Measurements from ENCODE around the gene A1BG. TPM values are rescaled to one million over a fixed set of nuclear protein-coding genes. Genes with fewer than 3 reads are reported as not detected.
"Not testable (repeated sequence)": the region's sequence is repeated elsewhere in the genome, so short reads cannot be mapped to it uniquely, and the experiment has no call there.

Gene A1BG
- total RNA-seq, 1 donor, result 1.3 TPM

DNA sequence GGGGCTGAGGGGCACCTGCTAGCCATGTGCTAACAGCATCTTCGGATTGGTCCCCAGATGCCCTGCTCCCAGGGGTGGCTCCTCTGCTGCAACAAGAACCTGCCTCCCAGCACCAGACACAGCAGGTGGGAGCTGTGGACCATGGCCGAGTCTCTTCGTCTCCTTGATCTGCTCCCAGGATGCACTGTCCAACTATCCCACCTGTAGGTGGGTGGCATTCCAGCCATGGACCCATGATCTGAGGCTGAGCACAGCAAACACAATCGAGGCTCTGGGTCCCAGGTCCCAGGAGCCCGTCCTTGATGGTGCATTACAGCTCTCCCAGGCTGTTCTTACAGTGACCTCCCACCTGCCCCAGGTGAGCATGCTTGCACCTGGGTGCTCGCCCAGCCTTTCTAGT lies 26.0 kb upstream of the A1BG start:
- no peak for DNase-seq (ENCODE audit: low read depth)

DNA sequence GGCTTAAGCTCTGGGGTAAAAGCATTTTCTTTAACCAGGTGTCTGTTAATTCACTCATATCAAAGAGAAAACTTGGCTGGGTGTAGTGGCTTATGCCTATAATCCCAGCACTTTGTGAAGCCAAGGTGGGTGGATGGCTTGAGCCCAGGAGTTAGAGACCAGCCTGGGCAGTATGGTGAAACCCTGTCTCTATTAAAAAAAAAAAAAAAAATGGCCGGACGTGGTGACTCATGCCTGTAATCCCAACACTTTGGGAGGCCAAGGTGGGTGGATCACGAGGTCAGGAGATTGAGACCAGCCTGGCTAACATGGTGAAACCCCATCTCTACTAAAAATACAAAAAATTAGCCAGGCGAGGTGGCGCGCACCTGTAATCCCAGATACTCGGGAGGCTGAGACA lies 23.4 kb upstream of the A1BG start:
- not testable (repeated sequence) for DNase-seq (ENCODE audit: low read depth); H3K4me3 ChIP-seq (ENCODE audit: low read depth, low read length)

More for the DNA sequence above, 26.0 kb upstream of the A1BG start:
- no peak for TF ChIP-seq CTCF (IDR thresholded peaks at IDR 0.05; ENCODE audit: insufficient read depth, low read depth, low read length)
- H3K4me3 ChIP-seq (ENCODE audit: low read depth, low read length), result no peak overlapping the region

- H3K4me3 ChIP-seq (ENCODE audit: low read depth, low read length), result no peak overlapping the region
- no peak for TF ChIP-seq CTCF (IDR thresholded peaks at IDR 0.05; ENCODE audit: insufficient read depth, low read depth, low read length)
- DNase-seq (ENCODE audit: low read depth), result peak; percentile 16
These were observed 20.9 kb upstream of the A1BG start for GRCh38 chr19:58374200-58374599.

DNA sequence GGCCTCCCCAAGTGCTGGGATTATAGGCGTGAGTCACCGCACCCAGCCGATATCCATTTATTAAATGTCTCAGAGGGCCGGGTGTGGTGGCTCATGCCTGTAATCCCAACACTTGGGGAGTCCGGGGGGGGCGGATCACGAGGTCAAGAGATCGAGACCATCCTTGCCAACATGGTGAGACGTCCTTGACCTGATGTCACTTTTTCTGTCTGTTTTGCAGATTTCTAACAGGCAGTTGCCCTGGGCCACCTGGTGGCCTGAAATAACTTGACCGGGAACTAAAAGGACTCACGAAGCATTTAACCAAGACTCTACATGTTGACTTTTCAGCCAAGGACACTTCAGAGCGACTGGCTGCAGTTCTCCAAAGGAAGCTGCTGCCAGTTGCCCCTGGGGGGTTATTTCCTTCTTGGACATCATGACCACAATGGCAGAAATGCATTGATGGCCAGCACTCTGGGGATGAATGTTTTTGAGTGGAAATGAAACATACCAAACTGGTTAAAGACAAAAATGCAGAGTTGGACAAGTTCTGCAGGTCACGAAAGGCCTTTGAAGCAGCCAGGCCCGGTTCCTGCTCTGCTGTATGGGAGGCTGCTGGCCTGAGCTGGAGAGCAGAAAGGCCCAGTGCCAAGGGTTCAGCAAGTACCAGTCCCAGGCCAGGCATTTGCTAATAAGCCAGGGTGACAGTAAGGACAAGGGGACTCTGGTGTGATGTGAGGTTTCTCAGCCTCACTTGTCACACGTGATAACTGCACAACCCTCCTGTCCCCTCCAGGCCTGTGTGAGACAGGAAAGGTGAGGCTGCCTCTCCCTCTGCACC lies 19.2 kb upstream of the A1BG start:
- no peak for DNase-seq (ENCODE audit: low read depth)
- H3K4me3 ChIP-seq (ENCODE audit: low read depth, low read length), result no peak overlapping the region
- TF ChIP-seq CTCF (IDR thresholded peaks at IDR 0.05; ENCODE audit: insufficient read depth, low read depth, low read length), result peak; percentile 15

DNA sequence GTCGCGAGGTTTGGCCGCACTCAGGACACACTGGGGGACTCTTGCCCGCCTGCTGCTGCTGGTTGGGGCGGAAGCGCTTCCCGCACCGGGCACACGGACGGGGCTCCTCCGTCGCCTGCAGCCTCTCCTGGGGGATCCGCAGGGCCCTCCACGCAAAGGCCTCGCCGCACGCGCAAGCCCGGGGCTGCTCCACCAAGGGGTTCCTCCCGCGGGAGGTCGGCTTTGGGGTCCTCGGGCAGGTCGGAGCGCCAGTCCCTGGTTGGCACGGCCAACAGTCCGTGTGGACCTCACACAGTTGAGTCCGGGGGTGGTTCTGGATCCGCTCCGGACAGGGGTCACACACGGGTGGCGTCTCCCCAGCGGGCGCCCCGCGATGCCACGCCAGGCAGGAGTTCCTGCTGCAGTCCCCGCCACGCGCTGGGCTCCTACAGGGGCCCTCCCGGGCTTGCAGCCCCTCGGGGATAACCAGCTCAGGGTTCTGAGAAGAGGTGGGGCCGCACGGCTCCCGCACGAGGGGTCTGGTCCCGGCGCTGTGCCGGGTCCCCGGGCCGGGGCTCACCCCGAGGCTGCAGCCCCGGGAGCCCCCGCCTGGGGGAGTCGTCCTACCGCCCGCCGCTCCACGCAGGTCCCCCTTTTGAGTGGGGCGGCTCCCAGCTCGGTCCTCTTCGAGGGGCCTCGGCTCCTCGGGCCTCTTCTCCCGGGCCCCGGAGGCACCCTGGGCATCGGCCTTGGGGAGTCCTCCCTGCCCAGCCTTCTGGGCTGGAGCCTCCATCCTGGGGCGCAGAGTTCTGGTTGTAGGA lies 15.5 kb upstream of the A1BG start:
- TF ChIP-seq CTCF (IDR thresholded peaks at IDR 0.05; ENCODE audit: insufficient read depth, low read depth, low read length), result no peak
- no peak overlapping the region for H3K4me3 ChIP-seq (ENCODE audit: low read depth, low read length)
- DNase-seq (ENCODE audit: low read depth), result no peak

DNA sequence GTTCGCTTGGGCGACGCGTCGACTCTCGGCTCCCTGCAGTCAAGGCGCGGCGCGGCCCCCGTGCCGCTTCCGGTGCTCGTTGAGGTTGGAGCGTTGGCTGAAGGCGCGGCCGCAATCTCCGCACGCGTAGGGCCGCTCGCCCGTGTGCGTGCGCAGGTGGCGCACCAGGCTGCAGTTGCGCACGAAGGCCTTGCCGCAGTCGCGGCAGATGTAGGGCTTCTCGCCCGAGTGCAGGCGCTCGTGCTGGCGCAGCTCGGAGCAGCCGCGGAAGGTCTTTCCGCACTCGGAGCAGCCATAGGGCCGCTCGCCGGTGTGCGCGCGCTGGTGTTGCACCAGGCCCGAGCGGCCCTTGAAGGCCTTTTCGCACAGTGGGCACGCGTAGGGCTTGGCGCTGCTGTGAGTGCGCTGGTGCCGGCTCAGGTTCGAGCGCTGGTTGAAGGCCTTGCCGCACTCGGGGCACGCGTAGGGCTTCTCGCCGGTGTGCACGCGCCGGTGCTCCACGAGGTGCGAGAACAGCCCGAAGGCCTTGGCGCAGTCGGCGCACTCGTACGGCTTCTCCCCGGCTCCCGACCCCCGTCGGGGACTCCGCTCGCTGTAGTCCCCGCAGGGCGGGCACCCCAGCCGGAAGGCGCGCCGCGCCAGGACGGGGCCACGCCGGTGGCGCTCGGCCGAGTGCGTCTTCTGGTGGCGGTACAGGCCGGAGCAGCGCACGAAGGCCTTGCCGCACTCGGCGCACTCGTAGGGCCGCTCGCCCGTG lies 14.6 kb upstream of the A1BG start:
- no peak overlapping the region for H3K4me3 ChIP-seq (ENCODE audit: low read depth, low read length)
- TF ChIP-seq CTCF (IDR thresholded peaks at IDR 0.05; ENCODE audit: insufficient read depth, low read depth, low read length), result no peak
- DNase-seq (ENCODE audit: low read depth), result no peak
